ENCODE measurements around the gene PSMC2.

The PSMC2 gene

GRCh38 chr7:103373866-103374643, 26.6 kb downstream of the PSMC2 start:
- no peak overlapping the region for H3K4me3 ChIP-seq (ENCODE audit: low read length in 2 of 2)
- H3K27me3 ChIP-seq (ENCODE audit: control insufficient read depth in 1 of 2, insufficient read depth in 2 of 2, low read length in 2 of 2), result peaks cover 0 to 2% of the 10 kb centered on the region in 2 donors
- H3K4me1 ChIP-seq (ENCODE audit: control insufficient read depth, insufficient read depth, low read length), result no peaks in the 10 kb centered on the region
- H3K27ac ChIP-seq (ENCODE audit: low read length), result no peak overlapping the region
- H3K9ac ChIP-seq (ENCODE audit: low read length in 2 of 2), result no peak overlapping the region
- peaks cover 0 to 9% of the 10 kb centered on the region in 2 donors for H3K36me3 ChIP-seq (ENCODE audit: control insufficient read depth in 2 of 2, insufficient read depth in 2 of 2, low read length in 2 of 2)
- no peaks in the 10 kb centered on the region for H3K9me3 ChIP-seq (ENCODE audit: control insufficient read depth in 2 of 2, low read length in 2 of 2)

GRCh38 chr7:103379270-103379975, 32.0 kb downstream of the PSMC2 start:
- Histone ChIP-seq H3K4me3 (ENCODE audit: low read length in 2 of 2) (no peak overlapping the region), H3K9ac (ENCODE audit: low read length in 2 of 2) (no peak overlapping the region), H3K27me3 (ENCODE audit: control insufficient read depth in 1 of 2, insufficient read depth in 2 of 2, low read length in 2 of 2) (peaks cover 0 to 2% of the 10 kb centered on the region in 2 donors), H3K27ac (ENCODE audit: low read length) (no peak overlapping the region), H3K36me3 (ENCODE audit: control insufficient read depth in 2 of 2, insufficient read depth in 2 of 2, low read length in 2 of 2) (no peaks in the 10 kb centered on the region), H3K9me3 (ENCODE audit: control insufficient read depth in 2 of 2, low read length in 2 of 2) (no peaks in the 10 kb centered on the region), H3K4me1 (ENCODE audit: control insufficient read depth, insufficient read depth, low read length) (no peaks in the 10 kb centered on the region)

- H3K36me3 ChIP-seq (ENCODE audit: control insufficient read depth in 2 of 2, insufficient read depth in 2 of 2, low read length in 2 of 2), result no peaks in the 10 kb centered on the region
Observed at GRCh38 chr7:103380395-103381191, 33.1 kb downstream of the PSMC2 start.

GRCh38 chr7:103381280-103382031, 34.0 kb downstream of the PSMC2 start:
- H3K27me3 ChIP-seq (ENCODE audit: control insufficient read depth in 1 of 2, insufficient read depth in 2 of 2, low read length in 2 of 2), result peaks cover 0 to 2% of the 10 kb centered on the region in 2 donors
- H3K9me3 ChIP-seq (ENCODE audit: control insufficient read depth in 2 of 2, low read length in 2 of 2), result no peaks in the 10 kb centered on the region
- H3K4me3 ChIP-seq (ENCODE audit: low read length in 2 of 2), result no peak overlapping the region
- no peak overlapping the region for H3K9ac ChIP-seq (ENCODE audit: low read length in 2 of 2)
- H3K4me1 ChIP-seq (ENCODE audit: control insufficient read depth, insufficient read depth, low read length), result no peaks in the 10 kb centered on the region
- H3K27ac ChIP-seq (ENCODE audit: low read length), result no peak overlapping the region
- no peaks in the 10 kb centered on the region for H3K36me3 ChIP-seq (ENCODE audit: control insufficient read depth in 2 of 2, insufficient read depth in 2 of 2, low read length in 2 of 2)

More at GRCh38 chr7:103380395-103381191, 33.1 kb downstream of the PSMC2 start:
- H3K4me3 ChIP-seq (ENCODE audit: low read length in 2 of 2), result no peak overlapping the region
- H3K27ac ChIP-seq (ENCODE audit: low read length), result no peak overlapping the region
- no peak overlapping the region for H3K9ac ChIP-seq (ENCODE audit: low read length in 2 of 2)
- peaks cover 0 to 2% of the 10 kb centered on the region in 2 donors for H3K27me3 ChIP-seq (ENCODE audit: control insufficient read depth in 1 of 2, insufficient read depth in 2 of 2, low read length in 2 of 2)
- no peaks in the 10 kb centered on the region for H3K9me3 ChIP-seq (ENCODE audit: control insufficient read depth in 2 of 2, low read length in 2 of 2)
- H3K4me1 ChIP-seq (ENCODE audit: control insufficient read depth, insufficient read depth, low read length), result no peaks in the 10 kb centered on the region

DNA sequence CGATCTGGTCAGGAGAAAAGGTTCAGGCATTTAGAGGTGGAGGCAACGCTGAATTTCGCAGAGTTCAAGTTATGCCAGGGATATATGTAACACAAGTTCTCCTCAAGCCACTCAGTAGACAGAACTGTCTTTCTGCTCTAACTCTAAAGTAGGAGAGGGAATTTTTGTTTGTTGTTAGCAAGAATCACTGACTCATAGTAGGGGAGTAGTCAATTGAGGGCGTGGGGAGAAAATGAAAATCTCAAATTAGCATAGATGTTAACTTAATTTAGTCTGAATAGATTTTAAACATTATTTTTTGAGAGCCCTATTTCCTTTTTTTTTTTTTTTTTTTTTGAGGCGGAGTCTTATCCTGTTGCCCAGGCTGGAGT, 34.6 kb downstream of the PSMC2 start:
- no peak overlapping the region for H3K9ac ChIP-seq (ENCODE audit: low read length in 2 of 2)
- H3K27me3 ChIP-seq (ENCODE audit: control insufficient read depth in 1 of 2, insufficient read depth in 2 of 2, low read length in 2 of 2), result peaks cover 0 to 2% of the 10 kb centered on the region in 2 donors

DNA sequence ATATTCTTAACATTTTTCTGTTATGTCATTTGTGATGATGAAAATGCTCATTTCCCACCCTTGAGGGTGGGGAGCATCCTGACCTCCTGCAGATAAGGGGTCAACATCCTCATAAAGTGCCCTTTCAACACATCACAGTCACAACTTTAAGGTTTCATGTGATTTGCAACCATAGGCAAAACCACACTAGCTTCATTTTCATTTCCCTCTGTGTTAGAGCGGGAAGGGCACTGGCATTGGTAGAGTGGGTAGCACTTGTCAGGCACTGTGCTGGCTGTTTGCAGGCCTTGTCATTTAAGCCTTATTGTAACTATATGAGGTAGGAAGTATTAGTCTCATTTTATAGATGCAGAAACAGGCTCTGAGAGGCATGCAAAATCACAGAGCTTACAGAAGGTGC, 39.8 kb downstream of the PSMC2 start:
- no peak overlapping the region for H3K9ac ChIP-seq (ENCODE audit: low read length in 2 of 2)
- no peaks in the 10 kb centered on the region for H3K4me1 ChIP-seq (ENCODE audit: control insufficient read depth, insufficient read depth, low read length)
- H3K27me3 ChIP-seq (ENCODE audit: control insufficient read depth in 1 of 2, insufficient read depth in 2 of 2, low read length in 2 of 2), result no peaks in the 10 kb centered on the region
- H3K27ac ChIP-seq (ENCODE audit: low read length), result no peak overlapping the region
- H3K36me3 ChIP-seq (ENCODE audit: control insufficient read depth in 2 of 2, insufficient read depth in 2 of 2, low read length in 2 of 2), result no peaks in the 10 kb centered on the region
- H3K9me3 ChIP-seq (ENCODE audit: control insufficient read depth in 2 of 2, low read length in 2 of 2), result no peaks in the 10 kb centered on the region
- H3K4me3 ChIP-seq (ENCODE audit: low read length in 2 of 2), result no peak overlapping the region

More for the DNA sequence above, 34.6 kb downstream of the PSMC2 start:
- H3K27ac ChIP-seq (ENCODE audit: low read length), result no peak overlapping the region
- H3K4me1 ChIP-seq (ENCODE audit: control insufficient read depth, insufficient read depth, low read length), result no peaks in the 10 kb centered on the region
- no peaks in the 10 kb centered on the region for H3K36me3 ChIP-seq (ENCODE audit: control insufficient read depth in 2 of 2, insufficient read depth in 2 of 2, low read length in 2 of 2)
- no peak overlapping the region for H3K4me3 ChIP-seq (ENCODE audit: low read length in 2 of 2)
- no peaks in the 10 kb centered on the region for H3K9me3 ChIP-seq (ENCODE audit: control insufficient read depth in 2 of 2, low read length in 2 of 2)

GRCh38 chr7:103388469-103389140, 41.2 kb downstream of the PSMC2 start:
- no peaks in the 10 kb centered on the region for H3K27me3 ChIP-seq (ENCODE audit: control insufficient read depth in 1 of 2, insufficient read depth in 2 of 2, low read length in 2 of 2)
- no peaks in the 10 kb centered on the region for H3K36me3 ChIP-seq (ENCODE audit: control insufficient read depth in 2 of 2, insufficient read depth in 2 of 2, low read length in 2 of 2)
- H3K9ac ChIP-seq (ENCODE audit: low read length in 2 of 2), result no peak overlapping the region
- H3K4me1 ChIP-seq (ENCODE audit: control insufficient read depth, insufficient read depth, low read length), result no peaks in the 10 kb centered on the region
- H3K4me3 ChIP-seq (ENCODE audit: low read length in 2 of 2), result no peak overlapping the region
- no peak overlapping the region for H3K27ac ChIP-seq (ENCODE audit: low read length)
- no peaks in the 10 kb centered on the region for H3K9me3 ChIP-seq (ENCODE audit: control insufficient read depth in 2 of 2, low read length in 2 of 2)

DNA sequence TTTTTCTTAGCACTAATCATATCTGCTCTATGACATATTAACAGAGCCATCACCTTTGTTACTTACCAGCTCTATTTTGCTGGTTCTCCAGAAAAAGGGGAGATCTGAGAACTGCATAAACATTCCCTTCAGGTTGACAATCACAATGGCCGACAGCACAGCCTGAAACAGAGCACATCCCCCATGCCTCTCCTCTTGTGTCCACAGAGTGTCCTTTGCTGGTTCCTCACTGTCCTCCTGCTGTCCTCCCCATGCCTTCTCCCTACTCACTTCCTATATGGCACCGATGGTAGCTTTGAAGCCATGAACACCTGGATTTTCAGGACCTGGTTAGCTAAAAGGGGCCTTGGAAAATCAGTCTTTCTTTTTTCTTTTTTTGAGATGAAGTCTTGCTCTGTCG, 41.8 kb downstream of the PSMC2 start:
- no peaks in the 10 kb centered on the region for H3K27me3 ChIP-seq (ENCODE audit: control insufficient read depth in 1 of 2, insufficient read depth in 2 of 2, low read length in 2 of 2)
- no peak overlapping the region for H3K9ac ChIP-seq (ENCODE audit: low read length in 2 of 2)
- H3K4me3 ChIP-seq (ENCODE audit: low read length in 2 of 2), result no peak overlapping the region
- H3K4me1 ChIP-seq (ENCODE audit: control insufficient read depth, insufficient read depth, low read length), result no peaks in the 10 kb centered on the region
- H3K36me3 ChIP-seq (ENCODE audit: control insufficient read depth in 2 of 2, insufficient read depth in 2 of 2, low read length in 2 of 2), result no peaks in the 10 kb centered on the region
- no peak overlapping the region for H3K27ac ChIP-seq (ENCODE audit: low read length)
- H3K9me3 ChIP-seq (ENCODE audit: control insufficient read depth in 2 of 2, low read length in 2 of 2), result no peaks in the 10 kb centered on the region

DNA sequence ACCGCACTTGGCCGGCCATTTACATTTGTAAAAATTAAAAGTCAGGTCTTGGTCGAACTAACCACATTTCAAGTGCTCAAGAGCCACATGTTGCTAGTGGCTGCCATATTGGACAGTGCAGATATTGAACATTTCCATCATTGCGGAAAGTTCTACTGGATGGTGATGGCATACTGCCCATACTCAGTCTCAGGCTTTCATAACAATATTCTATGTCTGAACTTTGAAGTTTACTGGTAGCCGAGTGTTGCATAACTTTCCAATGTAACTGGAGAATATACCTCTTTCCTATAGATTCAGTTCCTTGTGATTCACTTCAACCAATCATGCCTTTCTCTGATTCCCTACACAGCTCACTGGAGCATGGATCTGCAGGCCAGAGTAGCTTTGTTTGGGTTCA, 43.7 kb downstream of the PSMC2 start:
- no peak overlapping the region for H3K27ac ChIP-seq (ENCODE audit: low read length)

GRCh38 chr7:103391976-103392375, 44.5 kb downstream of the PSMC2 start:
- Histone ChIP-seq H3K27ac (ENCODE audit: low read length) (no peak overlapping the region), H3K9ac (ENCODE audit: low read length in 2 of 2) (no peak overlapping the region), H3K4me3 (ENCODE audit: low read length in 2 of 2) (no peak overlapping the region), H3K9me3 (ENCODE audit: control insufficient read depth in 2 of 2, low read length in 2 of 2) (no peaks in the 10 kb centered on the region), H3K36me3 (ENCODE audit: control insufficient read depth in 2 of 2, insufficient read depth in 2 of 2, low read length in 2 of 2) (no peaks in the 10 kb centered on the region), H3K4me1 (ENCODE audit: control insufficient read depth, insufficient read depth, low read length) (no peaks in the 10 kb centered on the region), H3K27me3 (ENCODE audit: control insufficient read depth in 1 of 2, insufficient read depth in 2 of 2, low read length in 2 of 2) (no peaks in the 10 kb centered on the region)

More for the DNA sequence above, 43.7 kb downstream of the PSMC2 start:
- Histone ChIP-seq H3K4me1 (ENCODE audit: control insufficient read depth, insufficient read depth, low read length) (no peaks in the 10 kb centered on the region), H3K9me3 (ENCODE audit: control insufficient read depth in 2 of 2, low read length in 2 of 2) (no peaks in the 10 kb centered on the region), H3K9ac (ENCODE audit: low read length in 2 of 2) (no peak overlapping the region), H3K4me3 (ENCODE audit: low read length in 2 of 2) (no peak overlapping the region), H3K27me3 (ENCODE audit: control insufficient read depth in 1 of 2, insufficient read depth in 2 of 2, low read length in 2 of 2) (no peaks in the 10 kb centered on the region), H3K36me3 (ENCODE audit: control insufficient read depth in 2 of 2, insufficient read depth in 2 of 2, low read length in 2 of 2) (no peaks in the 10 kb centered on the region)
